Tibial artery (tissue), 4 donors: ENCODE measurements around the gene EHBP1.

Experiments used
- DNase-seq, 2 donors: peaks; one replicate each; pipeline ENCODE4 v3.0.0-alpha.2; 2019
- H3K27ac ChIP-seq, 2 donors: fragments of 200-600 bp; sonication (generic) in 1 of 2; 1 replicate in 1 of 2; 2 replicates in 1 of 2; pipeline ENCODE4 v1.5.1; 2018 to 2019; ENCODE audit warnings: mild to moderate bottlenecking in 1 of 2
- H3K27me3 ChIP-seq, 2 donors: fragments of 200-600 bp; sonication (generic) in 1 of 2; one replicate each; pipeline versions ENCODE4 v1.5.1 to v1.6.0; 2016 to 2019
- H3K36me3 ChIP-seq, 3 donors: fragments of 200-600 bp; sonication (generic) in 2 of 3; one replicate each; pipeline ENCODE4 v1.5.1; 2016 to 2019; ENCODE audit warnings: mild to moderate bottlenecking in 2 of 3
- H3K4me1 ChIP-seq, 4 donors: fragments of 200-600 bp; sonication (generic) in 2 of 4; 1 replicate in 3 of 4; 2 replicates in 1 of 4; pipeline ENCODE4 v1.5.1; 2016 to 2019
- H3K4me3 ChIP-seq, 2 donors: fragments of 200-600 bp; sonication (generic) in 1 of 2; 1 replicate in 1 of 2; 2 replicates in 1 of 2; pipeline ENCODE4 v1.5.1; 2018 to 2019; ENCODE audit warnings: mild to moderate bottlenecking in 2 of 2
- H3K9me3 ChIP-seq, 3 donors: fragments of 200-600 bp; sonication (generic) in 1 of 3; one replicate each; pipeline ENCODE4 v1.5.1; 2016 to 2019
- intact Hi-C: fragments of 100-400 bp; cut with DNase I; formaldehyde crosslinking; loops from one replicate; pipeline ENCODE4 v1.15.0; 2023; ENCODE audit warnings: low total_unique reads
- TF ChIP-seq, protein P1 (sequence below), 2 experiments: fragments of 200-600 bp in 1 of 2; fragments of 450-650 bp in 1 of 2; IDR thresholded peaks; one replicate each; pipeline ENCODE4 v1.5.1; 2017 to 2019; ENCODE audit warnings: antibody characterized with exemption in 2 of 2, mild to moderate bottlenecking in 1 of 2, moderate library complexity in 1 of 2

EHBP1 gene

DNA sequence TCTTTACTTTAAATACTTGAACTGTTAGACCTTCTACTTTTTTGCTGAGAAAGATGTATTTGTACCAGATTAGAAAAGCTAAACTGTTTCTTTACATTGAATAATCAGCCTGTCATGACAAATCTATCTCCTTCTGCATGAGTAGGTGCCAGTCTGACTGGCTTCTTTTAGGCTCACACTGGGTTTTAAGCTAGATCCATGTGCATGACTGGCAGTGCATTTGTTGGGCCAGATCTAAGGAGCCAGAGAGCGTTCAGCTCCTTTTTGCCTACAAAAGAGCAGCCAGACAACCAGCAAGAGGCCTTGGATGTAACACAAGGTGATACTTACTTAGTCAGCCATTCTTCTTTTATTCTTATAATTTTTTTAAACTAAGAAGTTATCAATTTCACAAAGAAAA, 263.2 kb downstream of the EHBP1 start:
- no peaks in the 10 kb centered on the region for H3K4me1 ChIP-seq
- H3K9me3 ChIP-seq, result no peaks in the 10 kb centered on the region
- no peak for DNase-seq
- no peaks in the 10 kb centered on the region for H3K27me3 ChIP-seq
- intact Hi-C loops, result no loop called here
- no peak overlapping the region for H3K27ac ChIP-seq
- H3K4me3 ChIP-seq, result no peak overlapping the region
- TF ChIP-seq, protein P1, sequence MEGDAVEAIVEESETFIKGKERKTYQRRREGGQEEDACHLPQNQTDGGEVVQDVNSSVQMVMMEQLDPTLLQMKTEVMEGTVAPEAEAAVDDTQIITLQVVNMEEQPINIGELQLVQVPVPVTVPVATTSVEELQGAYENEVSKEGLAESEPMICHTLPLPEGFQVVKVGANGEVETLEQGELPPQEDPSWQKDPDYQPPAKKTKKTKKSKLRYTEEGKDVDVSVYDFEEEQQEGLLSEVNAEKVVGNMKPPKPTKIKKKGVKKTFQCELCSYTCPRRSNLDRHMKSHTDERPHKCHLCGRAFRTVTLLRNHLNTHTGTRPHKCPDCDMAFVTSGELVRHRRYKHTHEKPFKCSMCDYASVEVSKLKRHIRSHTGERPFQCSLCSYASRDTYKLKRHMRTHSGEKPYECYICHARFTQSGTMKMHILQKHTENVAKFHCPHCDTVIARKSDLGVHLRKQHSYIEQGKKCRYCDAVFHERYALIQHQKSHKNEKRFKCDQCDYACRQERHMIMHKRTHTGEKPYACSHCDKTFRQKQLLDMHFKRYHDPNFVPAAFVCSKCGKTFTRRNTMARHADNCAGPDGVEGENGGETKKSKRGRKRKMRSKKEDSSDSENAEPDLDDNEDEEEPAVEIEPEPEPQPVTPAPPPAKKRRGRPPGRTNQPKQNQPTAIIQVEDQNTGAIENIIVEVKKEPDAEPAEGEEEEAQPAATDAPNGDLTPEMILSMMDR (IDR thresholded peaks at IDR 0.05), result no peak
- no peaks in the 10 kb centered on the region for H3K36me3 ChIP-seq

DNA sequence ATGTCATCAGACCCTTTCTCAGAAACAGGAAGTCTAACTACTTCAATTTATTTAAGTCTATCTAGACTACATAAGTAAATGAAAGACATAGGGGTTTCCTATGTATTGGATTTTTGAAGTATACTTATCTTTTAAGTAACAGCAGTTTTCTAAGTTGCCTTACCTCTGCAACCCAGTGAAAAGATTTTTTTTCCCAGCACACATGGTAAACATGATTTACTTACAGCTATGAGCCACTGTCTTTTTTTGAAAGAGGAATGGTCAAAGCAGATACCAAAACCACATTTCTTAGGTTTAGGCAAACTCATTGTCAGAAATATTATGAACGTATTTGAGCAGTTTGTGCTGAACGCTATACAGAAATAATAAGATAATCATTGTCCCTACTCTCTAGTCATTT, 266.4 kb downstream of the EHBP1 start:
- Histone ChIP-seq H3K36me3 (peaks cover 0 to 13% (median 7%) of the 10 kb centered on the region in 3 donors), H3K27ac (no peak overlapping the region), H3K9me3 (no peaks in the 10 kb centered on the region), H3K4me3 (no peak overlapping the region), H3K27me3 (no peaks in the 10 kb centered on the region), H3K4me1 (no peaks in the 10 kb centered on the region)
- TF ChIP-seq, protein P1 (IDR thresholded peaks at IDR 0.05), result no peak
- no peak for DNase-seq
- intact Hi-C loops, result no loop called here

DNA sequence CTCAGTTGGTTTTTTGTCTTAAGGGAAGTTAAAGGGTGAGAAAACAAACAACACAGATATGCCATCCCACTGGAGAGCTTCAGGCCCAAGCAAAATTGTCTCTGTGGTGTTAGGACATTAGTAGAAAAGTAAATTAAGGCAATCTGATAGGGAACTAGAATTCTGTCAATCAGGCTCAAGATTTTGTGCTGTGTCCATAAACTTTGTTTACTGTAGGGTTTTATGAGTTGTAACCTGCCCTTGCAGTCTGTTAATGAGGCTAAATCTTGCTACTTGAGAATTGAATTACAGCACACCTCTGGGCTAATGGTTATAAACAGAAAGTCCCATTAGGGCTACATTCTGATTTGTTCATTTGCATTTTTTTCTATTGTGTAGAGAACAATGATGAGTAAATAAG, 267.1 kb downstream of the EHBP1 start:
- H3K36me3 ChIP-seq, result peaks cover 0 to 13% (median 7%) of the 10 kb centered on the region in 3 donors
- no peaks in the 10 kb centered on the region for H3K27me3 ChIP-seq
- DNase-seq, result no peak
- TF ChIP-seq, protein P1 (IDR thresholded peaks at IDR 0.05), result no peak
- no peaks in the 10 kb centered on the region for H3K9me3 ChIP-seq
- no peak overlapping the region for H3K27ac ChIP-seq
- intact Hi-C loops, result no loop called here
- H3K4me3 ChIP-seq, result no peak overlapping the region
- H3K4me1 ChIP-seq, result no peaks in the 10 kb centered on the region

DNA sequence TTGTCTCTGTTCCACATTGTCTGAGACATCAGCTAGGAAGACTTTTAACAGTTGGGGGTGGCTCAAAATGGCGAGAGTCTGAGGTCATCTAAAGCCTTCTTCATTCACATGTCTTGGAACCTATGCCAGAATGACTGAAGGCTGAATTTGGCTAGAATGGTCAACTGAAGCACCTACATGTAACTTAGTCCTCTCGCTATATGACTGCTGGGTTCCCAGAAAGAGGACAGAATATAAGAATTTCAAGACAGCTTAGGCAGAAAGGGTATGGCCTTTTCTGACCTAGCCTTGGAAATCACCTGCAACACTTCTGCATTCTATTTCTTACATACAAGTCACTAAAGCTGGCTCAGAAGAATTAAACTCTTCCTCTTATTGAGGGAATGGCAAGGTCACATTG, 269.5 kb downstream of the EHBP1 start:
- H3K4me3 ChIP-seq, result no peak overlapping the region
- H3K4me1 ChIP-seq, result no peaks in the 10 kb centered on the region
- H3K9me3 ChIP-seq, result no peaks in the 10 kb centered on the region
- no peak overlapping the region for H3K27ac ChIP-seq
- TF ChIP-seq, protein P1 (IDR thresholded peaks at IDR 0.05), result no peak
- intact Hi-C loops, result no loop called here
- peaks cover 11 to 24% (median 20%) of the 10 kb centered on the region in 3 donors for H3K36me3 ChIP-seq
- no peaks in the 10 kb centered on the region for H3K27me3 ChIP-seq
- DNase-seq, result no peak

DNA sequence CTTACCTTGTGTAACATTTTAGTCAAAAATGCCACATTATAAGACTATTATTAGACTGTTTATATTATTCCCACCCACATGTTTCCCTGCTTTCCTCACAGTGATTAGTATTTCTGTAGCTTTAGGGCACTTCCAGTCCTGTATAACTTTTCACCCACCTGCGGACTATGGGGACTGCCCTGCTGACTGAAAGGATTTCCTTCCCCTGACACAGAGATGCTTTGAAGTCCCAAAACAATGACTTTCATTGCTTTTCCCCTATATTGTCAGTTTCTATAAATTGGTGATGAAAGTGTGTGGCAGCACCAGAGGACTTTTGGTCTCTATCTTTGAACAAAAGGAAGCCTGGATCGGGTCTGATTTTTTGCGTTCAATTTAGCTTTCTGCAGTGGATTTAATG, 286.1 kb downstream of the EHBP1 start:
- Histone ChIP-seq H3K27me3 (no peaks in the 10 kb centered on the region), H3K4me3 (no peak overlapping the region), H3K4me1 (peaks cover 0 to 11% (median 4%) of the 10 kb centered on the region in 4 donors), H3K36me3 (peaks cover 2 to 21% (median 6%) of the 10 kb centered on the region in 3 donors), H3K27ac (no peak overlapping the region), H3K9me3 (no peaks in the 10 kb centered on the region)
- intact Hi-C loops, result no loop called here
- TF ChIP-seq, protein P1 (IDR thresholded peaks at IDR 0.05), result no peak
- no peak for DNase-seq

DNA sequence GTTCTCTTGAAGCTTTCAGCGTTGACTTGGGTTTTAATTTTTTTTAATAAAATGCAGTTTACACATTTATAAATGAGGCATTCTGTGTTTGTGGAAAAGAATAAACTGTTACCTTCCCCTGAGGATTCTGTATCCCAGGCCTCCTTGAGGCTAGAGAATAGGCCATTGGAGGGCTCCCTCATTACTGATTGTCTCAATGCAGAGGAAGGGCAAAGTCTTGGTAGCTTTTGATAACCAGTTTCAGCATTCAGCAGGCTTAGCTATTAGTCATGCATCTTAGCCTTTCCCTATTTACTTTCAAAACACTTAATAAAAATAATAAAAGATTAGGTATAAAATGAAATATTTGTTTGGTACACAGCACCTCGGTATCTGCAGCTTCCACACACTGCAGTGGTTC, 287.0 kb downstream of the EHBP1 start:
- Histone ChIP-seq H3K27ac (no peak overlapping the region), H3K36me3 (peaks cover 6 to 25% (median 9%) of the 10 kb centered on the region in 3 donors), H3K9me3 (no peaks in the 10 kb centered on the region), H3K4me1 (peaks cover 0 to 11% (median 4%) of the 10 kb centered on the region in 4 donors), H3K27me3 (no peaks in the 10 kb centered on the region), H3K4me3 (no peak overlapping the region)
- intact Hi-C loops, result no loop called here
- TF ChIP-seq, protein P1 (IDR thresholded peaks at IDR 0.05), result no peak
- DNase-seq, result no peak
